HL-60 (cell line): ENCODE results near the gene THSD7A.

ENCODE experiments used
- DNase-seq, 2 experiments: peaks; one replicate each; pipeline ENCODE4 v3.0.0-alpha.2; 2010 to 2020; ENCODE audit warnings: low read depth in 1 of 2, low spot score in 1 of 2
- H3K27ac ChIP-seq: fragments of 250-450 bp; sonication (Bioruptor Pico); replicated peaks from 2 replicates; pipeline ENCODE4 v1.5.1; 2020; ENCODE audit warnings: mild to moderate bottlenecking, moderate library complexity
- H3K27me3 ChIP-seq: fragments of 250-450 bp; sonication (Bioruptor Pico); 2 replicates; pipeline ENCODE4 v1.5.1; 2021; ENCODE audit warnings: mild to moderate bottlenecking, moderate library complexity; ENCODE audit not compliant: insufficient read depth, poor library complexity, severe bottlenecking
- H3K4me3 ChIP-seq: replicated peaks from 2 replicates; pipeline ENCODE4 v1.5.1; 2011; ENCODE audit warnings: mild to moderate bottlenecking, control low read depth, low read length; ENCODE audit not compliant: insufficient read depth
- GABPA ChIP-seq: IDR thresholded peaks from 2 replicates; pipeline ENCODE4 v1.6.1; 2012; ENCODE audit warnings: low read depth
- POLR2AphosphoS5 ChIP-seq: IDR thresholded peaks from 2 replicates; pipeline ENCODE4 v1.6.1; 2012; ENCODE audit warnings: low read depth
- SPI1 ChIP-seq: IDR thresholded peaks from 2 replicates; pipeline ENCODE4 v1.6.1; 2012; ENCODE audit warnings: low read depth, mild to moderate bottlenecking, borderline replicate concordance
- TF ChIP-seq, protein P1 (sequence below): IDR thresholded peaks from 2 replicates; pipeline ENCODE4 v1.6.1; 2012; ENCODE audit warnings: low read depth; ENCODE audit not compliant: insufficient replicate concordance
- TF ChIP-seq, protein P2 (sequence below): IDR thresholded peaks from one replicate; pipeline ENCODE4 v1.5.1; 2011; ENCODE audit warnings: low read length, control low read depth, inconsistent platforms; ENCODE audit not compliant: insufficient read depth

THSD7A gene

DNA sequence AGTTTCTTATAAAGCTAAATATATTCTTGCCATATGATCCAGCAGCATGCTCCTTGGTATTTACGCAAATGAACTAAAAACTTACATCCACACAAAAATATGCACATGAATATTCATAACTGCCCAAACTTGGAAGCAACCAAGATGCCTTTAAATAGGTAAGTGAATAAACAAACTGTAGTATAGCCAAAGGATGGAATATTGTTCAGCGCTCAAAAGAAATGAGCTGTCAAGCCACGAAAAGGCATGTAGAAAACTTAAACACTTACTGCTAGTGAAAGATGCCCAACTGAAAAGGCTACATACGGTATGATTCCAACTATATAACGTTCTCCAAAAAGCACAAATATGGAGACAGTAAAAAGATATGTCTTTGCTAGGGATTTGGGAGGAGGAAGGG lies 12.7 kb downstream of the THSD7A start:
- H3K4me3 ChIP-seq: no peak overlapping the region
- no peaks in the 10 kb centered on the region for H3K27me3 ChIP-seq
- TF ChIP-seq POLR2AphosphoS5 (no peak), GABPA (no peak), SPI1 (no peak)
- TF ChIP-seq, protein P1, sequence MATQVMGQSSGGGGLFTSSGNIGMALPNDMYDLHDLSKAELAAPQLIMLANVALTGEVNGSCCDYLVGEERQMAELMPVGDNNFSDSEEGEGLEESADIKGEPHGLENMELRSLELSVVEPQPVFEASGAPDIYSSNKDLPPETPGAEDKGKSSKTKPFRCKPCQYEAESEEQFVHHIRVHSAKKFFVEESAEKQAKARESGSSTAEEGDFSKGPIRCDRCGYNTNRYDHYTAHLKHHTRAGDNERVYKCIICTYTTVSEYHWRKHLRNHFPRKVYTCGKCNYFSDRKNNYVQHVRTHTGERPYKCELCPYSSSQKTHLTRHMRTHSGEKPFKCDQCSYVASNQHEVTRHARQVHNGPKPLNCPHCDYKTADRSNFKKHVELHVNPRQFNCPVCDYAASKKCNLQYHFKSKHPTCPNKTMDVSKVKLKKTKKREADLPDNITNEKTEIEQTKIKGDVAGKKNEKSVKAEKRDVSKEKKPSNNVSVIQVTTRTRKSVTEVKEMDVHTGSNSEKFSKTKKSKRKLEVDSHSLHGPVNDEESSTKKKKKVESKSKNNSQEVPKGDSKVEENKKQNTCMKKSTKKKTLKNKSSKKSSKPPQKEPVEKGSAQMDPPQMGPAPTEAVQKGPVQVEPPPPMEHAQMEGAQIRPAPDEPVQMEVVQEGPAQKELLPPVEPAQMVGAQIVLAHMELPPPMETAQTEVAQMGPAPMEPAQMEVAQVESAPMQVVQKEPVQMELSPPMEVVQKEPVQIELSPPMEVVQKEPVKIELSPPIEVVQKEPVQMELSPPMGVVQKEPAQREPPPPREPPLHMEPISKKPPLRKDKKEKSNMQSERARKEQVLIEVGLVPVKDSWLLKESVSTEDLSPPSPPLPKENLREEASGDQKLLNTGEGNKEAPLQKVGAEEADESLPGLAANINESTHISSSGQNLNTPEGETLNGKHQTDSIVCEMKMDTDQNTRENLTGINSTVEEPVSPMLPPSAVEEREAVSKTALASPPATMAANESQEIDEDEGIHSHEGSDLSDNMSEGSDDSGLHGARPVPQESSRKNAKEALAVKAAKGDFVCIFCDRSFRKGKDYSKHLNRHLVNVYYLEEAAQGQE: no peak
- TF ChIP-seq, protein P2, sequence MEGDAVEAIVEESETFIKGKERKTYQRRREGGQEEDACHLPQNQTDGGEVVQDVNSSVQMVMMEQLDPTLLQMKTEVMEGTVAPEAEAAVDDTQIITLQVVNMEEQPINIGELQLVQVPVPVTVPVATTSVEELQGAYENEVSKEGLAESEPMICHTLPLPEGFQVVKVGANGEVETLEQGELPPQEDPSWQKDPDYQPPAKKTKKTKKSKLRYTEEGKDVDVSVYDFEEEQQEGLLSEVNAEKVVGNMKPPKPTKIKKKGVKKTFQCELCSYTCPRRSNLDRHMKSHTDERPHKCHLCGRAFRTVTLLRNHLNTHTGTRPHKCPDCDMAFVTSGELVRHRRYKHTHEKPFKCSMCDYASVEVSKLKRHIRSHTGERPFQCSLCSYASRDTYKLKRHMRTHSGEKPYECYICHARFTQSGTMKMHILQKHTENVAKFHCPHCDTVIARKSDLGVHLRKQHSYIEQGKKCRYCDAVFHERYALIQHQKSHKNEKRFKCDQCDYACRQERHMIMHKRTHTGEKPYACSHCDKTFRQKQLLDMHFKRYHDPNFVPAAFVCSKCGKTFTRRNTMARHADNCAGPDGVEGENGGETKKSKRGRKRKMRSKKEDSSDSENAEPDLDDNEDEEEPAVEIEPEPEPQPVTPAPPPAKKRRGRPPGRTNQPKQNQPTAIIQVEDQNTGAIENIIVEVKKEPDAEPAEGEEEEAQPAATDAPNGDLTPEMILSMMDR: no peak
- H3K27ac ChIP-seq: no peak overlapping the region
- DNase-seq: no peak

DNA sequence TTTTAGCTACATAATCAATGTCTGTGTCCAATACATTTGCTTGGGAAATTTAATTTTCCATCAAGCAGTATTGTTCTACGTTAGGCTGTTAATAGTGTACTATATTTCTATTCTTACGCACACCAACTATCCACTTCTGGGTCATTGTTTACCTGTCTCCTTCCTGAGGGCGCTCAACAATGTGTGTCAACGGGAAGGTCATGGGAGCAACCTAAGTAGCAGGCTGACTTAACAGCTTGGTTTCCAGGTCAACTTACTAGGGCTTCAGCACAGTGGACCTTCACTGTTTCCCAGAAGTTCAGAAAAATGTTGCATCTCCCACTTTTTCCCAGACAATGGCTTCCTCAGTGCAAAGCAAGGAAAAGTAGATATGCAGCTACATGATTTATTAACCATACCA lies 13.7 kb downstream of the THSD7A start:
- TF ChIP-seq, protein P1: no peak
- TF ChIP-seq POLR2AphosphoS5 (no peak), SPI1 (no peak), GABPA (no peak)
- TF ChIP-seq, protein P2: no peak
- Histone ChIP-seq H3K27me3 (no peaks in the 10 kb centered on the region), H3K4me3 (no peak overlapping the region)

DNA sequence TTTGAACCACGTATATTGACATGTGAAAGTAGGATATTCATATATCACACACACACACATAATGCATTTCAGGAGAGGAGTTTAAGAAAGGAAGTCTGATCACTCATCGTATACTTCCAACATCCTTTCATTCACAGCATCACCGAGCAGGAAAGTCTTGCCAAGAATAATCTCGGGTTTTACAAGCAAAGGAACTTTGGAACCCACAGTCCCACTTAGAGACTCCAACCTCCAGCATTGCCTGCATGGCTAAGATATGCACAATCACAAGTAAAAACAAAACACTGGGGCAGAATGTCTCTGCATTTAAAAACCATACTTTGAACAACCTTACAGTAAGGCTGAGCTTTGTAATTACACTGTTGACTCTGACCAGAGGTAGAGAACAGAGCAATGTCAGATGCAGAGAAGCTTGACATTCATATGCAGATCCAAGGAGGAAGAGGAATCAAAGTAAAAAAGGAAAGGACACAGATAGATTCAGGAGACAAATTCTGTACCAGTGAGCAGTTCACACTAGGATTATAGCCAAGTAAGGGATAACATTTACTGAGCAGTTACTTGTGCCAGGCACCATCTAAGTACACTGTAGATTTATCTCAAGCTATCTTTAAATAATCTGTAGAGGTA lies 14.8 kb downstream of the THSD7A start:
- TF ChIP-seq SPI1 (no peak), POLR2AphosphoS5 (no peak), GABPA (no peak)
- TF ChIP-seq, protein P1: no peak
- TF ChIP-seq, protein P2: no peak
- no peak overlapping the region for H3K4me3 ChIP-seq
- no peaks in the 10 kb centered on the region for H3K27me3 ChIP-seq
- no peak overlapping the region for H3K27ac ChIP-seq
- DNase-seq: no peak

More for the DNA sequence above, 13.7 kb downstream of the THSD7A start:
- H3K27ac ChIP-seq: no peak overlapping the region
- DNase-seq: no peak
